HCT116 (cell line): ENCODE data around the gene PXDN. TPM values are rescaled to one million over a fixed set of nuclear protein-coding genes. Genes with fewer than 3 reads are reported as not detected.

Source experiments
- ATAC-seq: fragments of 200-7000 bp; cut with Tn5 transposase; 2 replicates; pipeline ENCODE4 v1.9.1; 2020; ENCODE audit warnings: mild to moderate bottlenecking, moderate library complexity
- BruUV-seq: library from RNA; stranded (reverse); fragments of 400-500 nt; replicated peaks from 2 replicates; lab custom pipeline; 2021; lab: Mats Ljungman, UMichigan
- CTCF ChIA-PET: fragments of 300-600 bp; sonication (Branson Sonifier 250); formaldehyde crosslinking; loops from one replicate; lab custom pipeline; 2021; ENCODE audit warnings: antibody characterized with exemption; lab: Charles Lee
- POLR2A ChIA-PET: fragments of 300-600, 350-600 bp; sonication (Branson Sonifier 250); formaldehyde crosslinking; loops from one replicate; lab custom pipeline; 2021; ENCODE audit warnings: antibody characterized with exemption; lab: Charles Lee
- RAD21 ChIA-PET, 2 experiments: fragments of 300-600 bp; sonication (Branson Sonifier 250); formaldehyde crosslinking; loops; one replicate each; lab custom pipeline; 2023; ENCODE audit warnings: low total read pairs in 2 of 2; ENCODE audit not compliant: uncharacterized antibody in 2 of 2, unreplicated experiment in 2 of 2, low non-redundant PET in 1 of 2; lab: Charles Lee
- DNase-seq: peaks from one replicate; pipeline ENCODE4 v3.0.0-alpha.2; 2010; ENCODE audit warnings: low read depth, low spot score
- H2AFZ ChIP-seq: fragments of 200-600 bp; shearing (Covaris generic), sonication (generic); 2 replicates; pipeline ENCODE4 v1.6.1; 2017; ENCODE audit warnings: low read depth, mixed run types, mixed read lengths, antibody characterized with exemption, low read length; ENCODE audit not compliant: poor library complexity, severe bottlenecking
- H3K27ac ChIP-seq: 2 replicates; pipeline ENCODE4 v1.5.1; 2012; ENCODE audit warnings: low read depth, low read length
- H3K27me3 ChIP-seq: fragments of 200-600 bp; sonication (generic); 2 replicates; pipeline ENCODE4 v1.6.1; 2016; ENCODE audit warnings: mixed run types, low read length, mixed read lengths; ENCODE audit not compliant: insufficient read depth
- H3K36me3 ChIP-seq, 2 experiments: fragments of 200-500 bp in 1 of 2; fragments of 200-600 bp in 1 of 2; sonication (Bioruptor generic) in 1 of 2; sonication (generic) in 1 of 2; 2 replicates each; pipeline versions ENCODE4 v1.5.1 to v1.6.1; 2014 to 2016; ENCODE audit warnings: low read length in 2 of 2, inconsistent platforms in 1 of 2, mixed read lengths in 1 of 2, mixed run types in 1 of 2; ENCODE audit not compliant: insufficient read depth in 2 of 2, control insufficient read depth in 1 of 2
- H3K4me1 ChIP-seq, 2 experiments: fragments of 200-600 bp in 1 of 2; sonication (generic) in 1 of 2; 2 replicates each; pipeline versions ENCODE4 v1.5.1 to v1.6.1; 2012 to 2017; ENCODE audit warnings: low read length in 2 of 2, inconsistent platforms in 1 of 2, mild to moderate bottlenecking in 1 of 2, mixed read lengths in 1 of 2, mixed run types in 1 of 2, moderate library complexity in 1 of 2; ENCODE audit not compliant: insufficient read depth in 2 of 2, control insufficient read depth in 1 of 2
- H3K4me2 ChIP-seq: fragments of 200-600 bp; sonication (generic); 2 replicates; pipeline ENCODE4 v1.6.1; 2017; ENCODE audit warnings: mixed run types, low read length, mixed read lengths
- H3K4me3 ChIP-seq, 2 experiments: fragments of 200-600 bp in 1 of 2; sonication (generic) in 1 of 2; replicated peaks in 1 of 2; 2 replicates each; pipeline ENCODE4 v1.5.1; 2011 to 2016; ENCODE audit warnings: low read length in 2 of 2, control low read depth in 1 of 2, low read depth in 1 of 2, mild to moderate bottlenecking in 1 of 2, mixed read lengths in 1 of 2, mixed run types in 1 of 2
- H3K79me2 ChIP-seq: fragments of 200-600 bp; sonication (generic); 2 replicates; pipeline ENCODE4 v1.6.1; 2017; ENCODE audit warnings: mild to moderate bottlenecking, mixed run types, low read length, moderate library complexity, mixed read lengths; ENCODE audit not compliant: insufficient read depth
- H3K9ac ChIP-seq: fragments of 200-600 bp; sonication (generic); 2 replicates; pipeline ENCODE4 v1.6.1; 2016; ENCODE audit warnings: low read length, mixed read lengths
- H3K9me2 ChIP-seq: fragments of 200-600 bp; sonication (generic), shearing (Covaris generic); 2 replicates; pipeline ENCODE4 v1.6.1; 2017; ENCODE audit warnings: mixed run types, mild to moderate bottlenecking, moderate library complexity; ENCODE audit not compliant: insufficient read depth
- H3K9me3 ChIP-seq, 2 experiments: fragments of 200-500 bp in 1 of 2; fragments of 200-600 bp in 1 of 2; sonication (Bioruptor generic) in 1 of 2; sonication (generic) in 1 of 2; 2 replicates each; pipeline ENCODE4 v1.6.1; 2014 to 2017; ENCODE audit warnings: low read length in 2 of 2, mixed read lengths in 2 of 2, inconsistent platforms in 1 of 2, low read depth in 1 of 2, mild to moderate bottlenecking in 1 of 2, mixed run types in 1 of 2, moderate library complexity in 1 of 2; ENCODE audit not compliant: control insufficient read depth in 1 of 2, insufficient read depth in 1 of 2
- H4K20me1 ChIP-seq: fragments of 200-600 bp; sonication (generic), shearing (Covaris generic); 2 replicates; pipeline ENCODE4 v1.6.1; 2017; ENCODE audit warnings: mixed run types, mild to moderate bottlenecking, moderate library complexity; ENCODE audit not compliant: insufficient read depth
- CEBPB ChIP-seq: IDR thresholded peaks from 2 replicates; pipeline ENCODE4 v1.6.1; 2012; ENCODE audit warnings: low read depth
- CTCF ChIP-seq, 3 experiments: fragments of 200-600 bp in 1 of 3; sonication (generic) in 1 of 3; IDR thresholded peaks in 2 of 3; conservative IDR thresholded peaks in 1 of 3; 2 replicates each; pipeline ENCODE4 v1.5.1; 2012 to 2017; ENCODE audit warnings: low read depth in 2 of 3, low read length in 2 of 3, antibody characterized with exemption in 1 of 3, borderline replicate concordance in 1 of 3, control low read depth in 1 of 3, mild to moderate bottlenecking in 1 of 3, mixed read lengths in 1 of 3, mixed run types in 1 of 3, moderate library complexity in 1 of 3; ENCODE audit not compliant: insufficient read depth in 1 of 3
- EGR1 ChIP-seq: IDR thresholded peaks from 2 replicates; pipeline ENCODE4 v1.6.1; 2012; ENCODE audit warnings: low read depth
- ELF1 ChIP-seq: IDR thresholded peaks from 2 replicates; pipeline ENCODE4 v1.6.1; 2012; ENCODE audit warnings: low read depth, borderline replicate concordance
- EZH2 ChIP-seq: fragments of 200-600 bp; sonication (generic); IDR thresholded peaks from 2 replicates; pipeline ENCODE4 v1.6.1; 2017; ENCODE audit warnings: antibody characterized with exemption, mixed run types
- JUND ChIP-seq: IDR thresholded peaks from 2 replicates; pipeline ENCODE4 v1.6.1; 2012
- POLR2A ChIP-seq: IDR thresholded peaks from 2 replicates; pipeline ENCODE4 v1.7.0; 2011; ENCODE audit warnings: borderline replicate concordance; ENCODE audit not compliant: insufficient read depth, insufficient read length; ENCODE audit errors: extremely low read depth
- RAD21 ChIP-seq: IDR thresholded peaks from 2 replicates; pipeline ENCODE4 v1.6.1; 2012; ENCODE audit warnings: low read depth, mild to moderate bottlenecking
- SP1 ChIP-seq: IDR thresholded peaks from 2 replicates; pipeline ENCODE4 v1.6.1; 2012; ENCODE audit warnings: low read depth
- SRF ChIP-seq: IDR thresholded peaks from 2 replicates; pipeline ENCODE4 v1.6.1; 2012; ENCODE audit warnings: low read depth
- TCF7L2 ChIP-seq: IDR thresholded peaks from 2 replicates; pipeline ENCODE4 v1.7.0; 2011; ENCODE audit warnings: borderline replicate concordance, inconsistent platforms; ENCODE audit not compliant: insufficient read depth, insufficient read length; ENCODE audit errors: extremely low read depth
- YY1 ChIP-seq: IDR thresholded peaks from 2 replicates; pipeline ENCODE4 v1.6.1; 2011; ENCODE audit warnings: low read length, low read depth, moderate library complexity, mild to moderate bottlenecking; ENCODE audit not compliant: insufficient replicate concordance; ENCODE audit errors: extremely low read depth
- ZFX ChIP-seq: fragments of 450-650 bp; IDR thresholded peaks from 2 replicates; pipeline ENCODE4 v1.6.1; 2017
- ZNF274 ChIP-seq: fragments of 200-500 bp; sonication (Bioruptor generic); IDR thresholded peaks from 2 replicates; pipeline ENCODE4 v1.6.1; 2014; ENCODE audit warnings: mild to moderate bottlenecking, low read depth, low read length, inconsistent platforms
- intact Hi-C: fragments of 100-400 bp; cut with micrococcal nuclease; formaldehyde crosslinking; loops from 2 replicates; pipeline ENCODE4 v1.10.0; 2022
- total RNA-seq: library from RNA; stranded (reverse); gene quantifications from one replicate; pipeline ENCODE4 v1.2.1, GENCODE V29; 2021; ENCODE audit not compliant: unreplicated experiment

Gene PXDN
- total RNA-seq, 1 experiment from 2014 or later, result 10.7 TPM

- Histone ChIP-seq H3K27ac (no peak overlapping the region), H3K4me2 (no peak overlapping the region), H4K20me1 (no peaks in the 10 kb centered on the region), H3K9me3 (no peaks in the 10 kb centered on the region), H3K27me3 (no peaks in the 10 kb centered on the region), H3K4me3 (no peak overlapping the region), H3K36me3 (no peaks in the 10 kb centered on the region; a peak in 1 of 4 replicates), H2AFZ (no peak overlapping the region), H3K9ac (no peak overlapping the region), H3K9me2 (no peaks in the 10 kb centered on the region), H3K79me2 (no peaks in the 10 kb centered on the region), H3K4me1 (peaks cover 2 to 11% of the 10 kb centered on the region in 2 experiments; a peak in 2 of 4 replicates)
- TF ChIP-seq SRF (no peak), ZNF274 (no peak), ZFX (no peak), CEBPB (no peak), CTCF (IDR thresholded peaks at IDR 0.05 in 2 of 3, conservative IDR thresholded peaks at IDR 0.05 in 1 of 3; ENCODE audit: borderline replicate concordance in 1 of 3, insufficient read depth in 1 of 3, low read depth in 2 of 3, low read length in 2 of 3) (no peak), TCF7L2 (no peak), POLR2A (no peak), EZH2 (no peak), JUND (no peak), YY1 (no peak), EGR1 (no peak), SP1 (no peak), ELF1 (no peak), RAD21 (no peak)
- RAD21 ChIA-PET, result no interaction called here
- no TSS peak for BruUV-seq
- POLR2A ChIA-PET, result no interaction called here
- no peak for DNase-seq
- CTCF ChIA-PET, result no interaction called here
- intact Hi-C loops, result no loop called here
- ATAC-seq, result no peak
Measured at GRCh38 chr2:1672738-1673137, 71.6 kb downstream of the PXDN start.
